B cell (primary cell): ENCODE measurements around the gene PCDHB10.
"Not testable (repeated sequence)": the region's sequence is repeated elsewhere in the genome, so short reads cannot be mapped to it uniquely, and the experiment has no call there.

Source experiments
- CTCF ChIP-seq: fragments of 200-600 bp; IDR thresholded peaks from one replicate; pipeline ENCODE4 v1.8.0; 2022; ENCODE audit warnings: antibody characterized with exemption, mild to moderate bottlenecking
- EZH2 ChIP-seq: IDR thresholded peaks from 2 replicates; pipeline ENCODE4 v1.6.1; 2012; ENCODE audit warnings: borderline replicate concordance, low read depth, mild to moderate bottlenecking, moderate library complexity, low read length; ENCODE audit not compliant: insufficient read depth, poor library complexity, severe bottlenecking

GRCh38 chr5:141213656-141214339 lies 21.6 kb downstream of the PCDHB10 start, which contains the start of gene PCDHB13:
- TF ChIP-seq CTCF, EZH2: not testable (repeated sequence)
